GM23338 (cell line): ENCODE data around the gene GM2A. TPM values are rescaled to one million over a fixed set of nuclear protein-coding genes. Genes with fewer than 3 reads are reported as not detected.

Experiments used
- ATAC-seq: fragments of 200-7000 bp; cut with Tn5 transposase; 3 replicates; pipeline ENCODE4 v1.9.1; 2020
- DNase-seq: peaks from one replicate; pipeline ENCODE4 v3.0.0-alpha.2; 2015; ENCODE audit warnings: low spot score
- H2AFZ ChIP-seq: fragments of 200-600 bp; sonication (generic); 2 replicates; pipeline ENCODE4 v1.8.0; 2016; ENCODE audit warnings: antibody characterized with exemption, mild to moderate bottlenecking, moderate library complexity
- H3F3A ChIP-seq: fragments of 200-600 bp; sonication (generic); replicated peaks from 2 replicates; pipeline ENCODE4 v1.8.0; 2017; ENCODE audit warnings: antibody characterized with exemption, mixed run types, low read depth
- H3K27ac ChIP-seq: fragments of 200-600 bp; sonication (generic); 2 replicates; pipeline ENCODE4 v1.6.1; 2016; ENCODE audit warnings: low read depth
- H3K27me3 ChIP-seq: fragments of 200-600 bp; sonication (generic); 2 replicates; pipeline ENCODE4 v1.8.0; 2016; ENCODE audit warnings: mild to moderate bottlenecking, mixed run types, moderate library complexity; ENCODE audit not compliant: insufficient read depth
- H3K36me3 ChIP-seq: fragments of 200-600 bp; sonication (generic); 2 replicates; pipeline ENCODE4 v1.8.0; 2016; ENCODE audit warnings: mild to moderate bottlenecking; ENCODE audit not compliant: insufficient read depth
- H3K4me1 ChIP-seq: fragments of 200-600 bp; sonication (generic); 2 replicates; pipeline ENCODE4 v1.8.0; 2016; ENCODE audit warnings: mild to moderate bottlenecking, moderate library complexity; ENCODE audit not compliant: insufficient read depth
- H3K4me2 ChIP-seq: fragments of 200-600 bp; sonication (generic); 2 replicates; pipeline ENCODE4 v1.7.1; 2017; ENCODE audit warnings: mixed run types
- H3K4me3 ChIP-seq: fragments of 200-600 bp; sonication (generic); 2 replicates; pipeline ENCODE4 v1.6.1; 2016; ENCODE audit warnings: mixed run types
- H3K79me2 ChIP-seq: fragments of 200-600 bp; sonication (generic); replicated peaks from 2 replicates; pipeline ENCODE4 v1.8.0; 2017; ENCODE audit warnings: mild to moderate bottlenecking; ENCODE audit not compliant: insufficient read depth
- H3K9me2 ChIP-seq: fragments of 200-600 bp; sonication (generic); 2 replicates; pipeline ENCODE4 v1.8.0; 2017; ENCODE audit not compliant: insufficient read depth
- H4K20me1 ChIP-seq: fragments of 200-600 bp; sonication (generic); replicated peaks from 2 replicates; pipeline ENCODE4 v1.8.0; 2017; ENCODE audit warnings: mild to moderate bottlenecking; ENCODE audit not compliant: insufficient read depth
- H3K27ac Mint-ChIP-seq: 2 replicates; pipeline ENCODE4 v1.8.0; 2020; ENCODE audit warnings: inconsistent platforms, mild to moderate bottlenecking, moderate library complexity, mixed read lengths
- H3K27me3 Mint-ChIP-seq: 3 replicates; pipeline ENCODE4 v1.8.0; 2022; ENCODE audit warnings: low read depth, mild to moderate bottlenecking, moderate library complexity, mixed read lengths, inconsistent platforms; ENCODE audit not compliant: insufficient read depth, poor library complexity
- H3K36me3 Mint-ChIP-seq: 3 replicates; pipeline ENCODE4 v1.8.0; 2021; ENCODE audit warnings: low read depth, mild to moderate bottlenecking, inconsistent platforms, moderate library complexity, mixed read lengths
- H3K4me1 Mint-ChIP-seq: 3 replicates; pipeline ENCODE4 v1.8.0; 2020; ENCODE audit warnings: mild to moderate bottlenecking, inconsistent platforms, mixed read lengths
- H3K4me3 Mint-ChIP-seq: 3 replicates; pipeline ENCODE4 v1.8.0; 2021; ENCODE audit warnings: moderate library complexity, mild to moderate bottlenecking, inconsistent platforms, mixed read lengths
- H3K9me3 Mint-ChIP-seq: 3 replicates; pipeline ENCODE4 v1.8.0; 2020; ENCODE audit warnings: moderate library complexity, mild to moderate bottlenecking, inconsistent platforms, mixed read lengths
- CREB1 ChIP-seq: fragments of 250-450 bp; sonication (Bioruptor Pico); IDR thresholded peaks from 2 replicates; pipeline ENCODE4 v1.5.0; 2020; ENCODE audit warnings: low read depth, mild to moderate bottlenecking, moderate library complexity
- EZH2 ChIP-seq: fragments of 200-600 bp; sonication (generic); IDR thresholded peaks from one replicate; pipeline ENCODE4 v1.8.0; 2017; ENCODE audit warnings: antibody characterized with exemption, mild to moderate bottlenecking, low read depth; ENCODE audit not compliant: unreplicated experiment
- EZH2phosphoT487 ChIP-seq: fragments of 200-600 bp; sonication (generic); IDR thresholded peaks from one replicate; pipeline ENCODE4 v1.8.1; 2018; ENCODE audit warnings: antibody characterized with exemption; ENCODE audit not compliant: unreplicated experiment
- JUNB ChIP-seq: IDR thresholded peaks from one replicate; pipeline ENCODE4 v1.6.1; 2016; ENCODE audit warnings: antibody characterized with exemption; ENCODE audit not compliant: unreplicated experiment
- NANOG ChIP-seq: IDR thresholded peaks from 2 replicates; pipeline ENCODE4 v1.6.1; 2016; ENCODE audit warnings: antibody characterized with exemption, borderline replicate concordance
- POLR2AphosphoS5 ChIP-seq: IDR thresholded peaks from 2 replicates; pipeline ENCODE4 v1.6.1; 2016; ENCODE audit warnings: antibody characterized with exemption, low read depth
- STAT1 ChIP-seq: IDR thresholded peaks from one replicate; pipeline ENCODE4 v1.6.1; 2016; ENCODE audit warnings: antibody characterized with exemption; ENCODE audit not compliant: unreplicated experiment
- ZNF114 ChIP-seq: fragments of 250-450 bp; sonication (Bioruptor Pico); IDR thresholded peaks from 2 replicates; pipeline ENCODE4 v1.5.0; 2020; ENCODE audit warnings: mild to moderate bottlenecking, moderate library complexity
- ZNF331 ChIP-seq: fragments of 250-450 bp; sonication (Bioruptor Pico); IDR thresholded peaks from 2 replicates; pipeline ENCODE4 v1.5.0; 2020; ENCODE audit warnings: low read depth, mild to moderate bottlenecking, moderate library complexity
- ZNF462 ChIP-seq: fragments of 250-450 bp; sonication (Bioruptor Pico); IDR thresholded peaks from 2 replicates; pipeline ENCODE4 v1.5.0; 2020; ENCODE audit warnings: mild to moderate bottlenecking, moderate library complexity
- polyA plus RNA-seq: library from polyadenylated mRNA; unstranded; fragments of >200 nt; fragmentation: Nextera tagmentation; extraction: Ambion mirVana; gene quantifications from 2 replicates; pipeline ENCODE4 v1.2.1, GENCODE V29; 2016
- total RNA-seq: library from RNA; depleted of rRNA; stranded (reverse); fragments of >200 nt; shearing (Covaris generic); gene quantifications from 2 replicates; pipeline ENCODE4 v1.2.3, GENCODE V29; 2014
- TF ChIP-seq, protein P1 (sequence below): IDR thresholded peaks from one replicate; pipeline ENCODE4 v1.6.1; 2018; ENCODE audit warnings: antibody characterized with exemption; ENCODE audit not compliant: unreplicated experiment
- TF ChIP-seq, protein P2 (sequence below): IDR thresholded peaks from 2 replicates; pipeline ENCODE4 v1.6.1; 2016; ENCODE audit warnings: antibody characterized with exemption

GM2A gene
- total and polyA plus RNA-seq, 2 experiments from 2014 or later: 9.8 to 27.8 TPM

GRCh38 chr5:151264113-151264512, 11.1 kb downstream of the GM2A start:
- Histone ChIP-seq H3F3A (no peaks in the 10 kb centered on the region), H3K4me1 (no peaks in the 10 kb centered on the region), H3K4me3 (no peak overlapping the region), H4K20me1 (no peaks in the 10 kb centered on the region; the same call in 1 of the 2 replicates), H3K4me2 (no peak overlapping the region), H3K27me3 (no peaks in the 10 kb centered on the region), H3K9me2 (no peaks in the 10 kb centered on the region), H2AFZ (no peak overlapping the region), H3K27ac (no peak overlapping the region), H3K79me2 (no peaks in the 10 kb centered on the region), H3K36me3 (peaks cover 5% of the 10 kb centered on the region; the same call in 1 of the 2 replicates)
- peaks cover 3% of the 10 kb centered on the region; the same call in 1 of the 3 replicates for H3K4me1 Mint-ChIP-seq
- H3K36me3 Mint-ChIP-seq: peaks cover 12% of the 10 kb centered on the region
- peak overlapping the region; percentile 19; the same call in 1 of the 2 replicates for H3K27ac Mint-ChIP-seq
- TF ChIP-seq EZH2phosphoT487: no peak
- TF ChIP-seq STAT1: no peak
- no peak for TF ChIP-seq ZNF331 (CRISPR knock-in tag)
- TF ChIP-seq, protein P1, sequence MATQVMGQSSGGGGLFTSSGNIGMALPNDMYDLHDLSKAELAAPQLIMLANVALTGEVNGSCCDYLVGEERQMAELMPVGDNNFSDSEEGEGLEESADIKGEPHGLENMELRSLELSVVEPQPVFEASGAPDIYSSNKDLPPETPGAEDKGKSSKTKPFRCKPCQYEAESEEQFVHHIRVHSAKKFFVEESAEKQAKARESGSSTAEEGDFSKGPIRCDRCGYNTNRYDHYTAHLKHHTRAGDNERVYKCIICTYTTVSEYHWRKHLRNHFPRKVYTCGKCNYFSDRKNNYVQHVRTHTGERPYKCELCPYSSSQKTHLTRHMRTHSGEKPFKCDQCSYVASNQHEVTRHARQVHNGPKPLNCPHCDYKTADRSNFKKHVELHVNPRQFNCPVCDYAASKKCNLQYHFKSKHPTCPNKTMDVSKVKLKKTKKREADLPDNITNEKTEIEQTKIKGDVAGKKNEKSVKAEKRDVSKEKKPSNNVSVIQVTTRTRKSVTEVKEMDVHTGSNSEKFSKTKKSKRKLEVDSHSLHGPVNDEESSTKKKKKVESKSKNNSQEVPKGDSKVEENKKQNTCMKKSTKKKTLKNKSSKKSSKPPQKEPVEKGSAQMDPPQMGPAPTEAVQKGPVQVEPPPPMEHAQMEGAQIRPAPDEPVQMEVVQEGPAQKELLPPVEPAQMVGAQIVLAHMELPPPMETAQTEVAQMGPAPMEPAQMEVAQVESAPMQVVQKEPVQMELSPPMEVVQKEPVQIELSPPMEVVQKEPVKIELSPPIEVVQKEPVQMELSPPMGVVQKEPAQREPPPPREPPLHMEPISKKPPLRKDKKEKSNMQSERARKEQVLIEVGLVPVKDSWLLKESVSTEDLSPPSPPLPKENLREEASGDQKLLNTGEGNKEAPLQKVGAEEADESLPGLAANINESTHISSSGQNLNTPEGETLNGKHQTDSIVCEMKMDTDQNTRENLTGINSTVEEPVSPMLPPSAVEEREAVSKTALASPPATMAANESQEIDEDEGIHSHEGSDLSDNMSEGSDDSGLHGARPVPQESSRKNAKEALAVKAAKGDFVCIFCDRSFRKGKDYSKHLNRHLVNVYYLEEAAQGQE: no peak
- TF ChIP-seq, protein P2, sequence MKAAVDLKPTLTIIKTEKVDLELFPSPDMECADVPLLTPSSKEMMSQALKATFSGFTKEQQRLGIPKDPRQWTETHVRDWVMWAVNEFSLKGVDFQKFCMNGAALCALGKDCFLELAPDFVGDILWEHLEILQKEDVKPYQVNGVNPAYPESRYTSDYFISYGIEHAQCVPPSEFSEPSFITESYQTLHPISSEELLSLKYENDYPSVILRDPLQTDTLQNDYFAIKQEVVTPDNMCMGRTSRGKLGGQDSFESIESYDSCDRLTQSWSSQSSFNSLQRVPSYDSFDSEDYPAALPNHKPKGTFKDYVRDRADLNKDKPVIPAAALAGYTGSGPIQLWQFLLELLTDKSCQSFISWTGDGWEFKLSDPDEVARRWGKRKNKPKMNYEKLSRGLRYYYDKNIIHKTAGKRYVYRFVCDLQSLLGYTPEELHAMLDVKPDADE: no peak
- no peak for TF ChIP-seq ZNF114
- TF ChIP-seq NANOG: no peak
- no peak for TF ChIP-seq JUNB
- no peak for TF ChIP-seq POLR2AphosphoS5
- TF ChIP-seq CREB1 (CRISPR knock-in tag): no peak
- no peak for TF ChIP-seq ZNF462
- TF ChIP-seq EZH2: no peak
- ATAC-seq (peak; percentile 77), DNase-seq (no peak)
- H3K27me3 Mint-ChIP-seq: peaks cover 5% of the 10 kb centered on the region
- H3K4me3 Mint-ChIP-seq: no peak overlapping the region
- no peaks in the 10 kb centered on the region for H3K9me3 Mint-ChIP-seq
